IMR-90 (cell line): ENCODE measurements around the gene CYTH1. TPM values are rescaled to one million over a fixed set of nuclear protein-coding genes. Genes with fewer than 3 reads are reported as not detected.
"Not testable (repeated sequence)": the region's sequence is repeated elsewhere in the genome, so short reads cannot be mapped to it uniquely, and the experiment has no call there.

Source experiments
- ATAC-seq: fragments of 200-7000 bp; cut with Tn5 transposase; 2 replicates; pipeline ENCODE4 v1.9.1; 2020; ENCODE audit warnings: low read depth, mild to moderate bottlenecking, moderate library complexity
- BruUV-seq: library from RNA; stranded (reverse); fragments of 400-500 nt; replicated peaks from 2 replicates; lab custom pipeline; 2021; lab: Mats Ljungman, UMichigan
- CTCF ChIA-PET: fragments of 300-600 bp; formaldehyde crosslinking; extraction: SDS; loops from one replicate; lab custom pipeline; 2021; ENCODE audit warnings: antibody characterized with exemption; lab: Yijun Ruan, JAX
- POLR2A ChIA-PET: fragments of 300-600 bp; sonication (Branson Sonifier 250); formaldehyde crosslinking; loops from one replicate; lab custom pipeline; 2022; ENCODE audit warnings: antibody characterized with exemption; ENCODE audit not compliant: unreplicated experiment; lab: Charles Lee
- DNase-seq: peaks from one replicate; pipeline ENCODE4 v3.0.0; 2013
- H2AFZ ChIP-seq: replicated peaks from 2 replicates; pipeline ENCODE3; 2013; ENCODE audit warnings: low read length, mild to moderate bottlenecking; ENCODE audit not compliant: poor library complexity
- H2AK5ac ChIP-seq: 2 replicates; pipeline ENCODE4 v1.6.1; 2013; ENCODE audit warnings: low read depth, low read length, inconsistent platforms
- H2AK9ac ChIP-seq: replicated peaks from 2 replicates; pipeline ENCODE3; 2013; ENCODE audit warnings: mild to moderate bottlenecking, low read depth, low read length, moderate library complexity; ENCODE audit not compliant: poor library complexity
- H2BK120ac ChIP-seq: 2 replicates; pipeline ENCODE4 v1.6.1; 2013; ENCODE audit warnings: low read depth, low read length, inconsistent platforms
- H2BK15ac ChIP-seq: 3 replicates; pipeline ENCODE4 v1.6.1; 2013; ENCODE audit warnings: low read depth, low read length, inconsistent platforms
- H2BK20ac ChIP-seq: 2 replicates; pipeline ENCODE4 v1.6.1; 2013; ENCODE audit warnings: low read depth, mild to moderate bottlenecking, inconsistent platforms, low read length, moderate library complexity
- H2BK5ac ChIP-seq: 2 replicates; pipeline ENCODE4 v1.6.1; 2013; ENCODE audit warnings: mild to moderate bottlenecking, low read depth, low read length, inconsistent platforms; ENCODE audit not compliant: poor library complexity, severe bottlenecking
- H3K14ac ChIP-seq: replicated peaks from 2 replicates; pipeline ENCODE4 v1.6.1; 2013; ENCODE audit warnings: low read depth, low read length, inconsistent platforms
- H3K18ac ChIP-seq: 2 replicates; pipeline ENCODE4 v1.6.1; 2013; ENCODE audit warnings: low read depth, low read length, control low read depth
- H3K23ac ChIP-seq: 2 replicates; pipeline ENCODE4 v1.6.1; 2013; ENCODE audit warnings: low read depth, low read length, inconsistent platforms
- H3K27ac ChIP-seq: 2 replicates; pipeline ENCODE4 v1.5.1; 2013; ENCODE audit warnings: mild to moderate bottlenecking, control low read depth, low read length; ENCODE audit not compliant: insufficient read depth
- H3K27me3 ChIP-seq: 2 replicates; pipeline ENCODE4 v1.6.1; 2013; ENCODE audit warnings: low read length; ENCODE audit not compliant: control insufficient read depth, insufficient read depth
- H3K36me3 ChIP-seq: 2 replicates; pipeline ENCODE4 v1.6.1; 2013; ENCODE audit warnings: low read length, mixed read lengths; ENCODE audit not compliant: control insufficient read depth, insufficient read depth
- H3K4ac ChIP-seq: 2 replicates; pipeline ENCODE4 v1.6.1; 2013; ENCODE audit warnings: low read depth, low read length, inconsistent platforms
- H3K4me1 ChIP-seq: 2 replicates; pipeline ENCODE4 v1.6.1; 2013; ENCODE audit warnings: low read length, mixed read lengths; ENCODE audit not compliant: control insufficient read depth, insufficient read depth
- H3K4me2 ChIP-seq: 2 replicates; pipeline ENCODE4 v1.6.1; 2013; ENCODE audit warnings: low read depth, mild to moderate bottlenecking, control low read depth, low read length, moderate library complexity
- H3K4me3 ChIP-seq: 2 replicates; pipeline ENCODE4 v1.5.1; 2013; ENCODE audit warnings: low read depth, mild to moderate bottlenecking, control low read depth, low read length, moderate library complexity; ENCODE audit not compliant: insufficient read depth
- H3K56ac ChIP-seq: 2 replicates; pipeline ENCODE4 v1.6.1; 2013; ENCODE audit warnings: low read length, inconsistent platforms; ENCODE audit not compliant: insufficient read depth; ENCODE audit errors: extremely low read depth
- H3K79me1 ChIP-seq, 2 experiments: 2 replicates each; pipeline ENCODE4 v1.6.1; 2013; ENCODE audit warnings: low read length in 2 of 2, inconsistent platforms in 1 of 2, low read depth in 1 of 2
- H3K9ac ChIP-seq: 2 replicates; pipeline ENCODE4 v1.6.1; 2013; ENCODE audit warnings: low read depth, low read length, control low read depth
- H3K9me1 ChIP-seq: 2 replicates; pipeline ENCODE4 v1.6.1; 2013; ENCODE audit warnings: low read length, inconsistent platforms; ENCODE audit not compliant: insufficient read depth
- H3K9me3 ChIP-seq: 2 replicates; pipeline ENCODE4 v1.6.1; 2013; ENCODE audit warnings: low read length; ENCODE audit not compliant: control insufficient read depth, insufficient read depth
- H4K20me1 ChIP-seq: 2 replicates; pipeline ENCODE4 v1.6.1; 2013; ENCODE audit warnings: low read length, inconsistent platforms; ENCODE audit not compliant: insufficient read depth
- H4K5ac ChIP-seq: 2 replicates; pipeline ENCODE4 v1.6.1; 2013; ENCODE audit warnings: mild to moderate bottlenecking, low read depth, low read length, control low read depth
- H4K8ac ChIP-seq, 2 experiments: 2 replicates each; pipeline ENCODE4 v1.6.1; 2013; ENCODE audit warnings: low read depth in 2 of 2, low read length in 2 of 2, control low read depth in 1 of 2, inconsistent platforms in 1 of 2
- H4K91ac ChIP-seq: 2 replicates; pipeline ENCODE4 v1.6.1; 2013; ENCODE audit warnings: low read depth, low read length, inconsistent platforms; ENCODE audit not compliant: insufficient read depth
- CHD1 ChIP-seq: IDR thresholded peaks from 2 replicates; pipeline ENCODE4 v1.6.1; 2012; ENCODE audit warnings: low read depth, low read length, improper control_type of control experiment
- CTCF ChIP-seq: conservative IDR thresholded peaks from 2 replicates; pipeline ENCODE4 v1.5.1; 2012; ENCODE audit warnings: mild to moderate bottlenecking, low read depth, low read length, improper control_type of control experiment
- MAFK ChIP-seq: IDR thresholded peaks from 2 replicates; pipeline ENCODE4 v1.6.1; 2012; ENCODE audit warnings: low read depth, low read length, improper control_type of control experiment
- MXI1 ChIP-seq: IDR thresholded peaks from 2 replicates; pipeline ENCODE4 v1.6.1; 2012; ENCODE audit warnings: low read depth, mild to moderate bottlenecking, low read length, moderate library complexity, borderline replicate concordance
- NFE2L2 ChIP-seq: fragments of 150-350 bp; IDR thresholded peaks from 2 replicates; pipeline ENCODE4 v1.6.1; 2016; ENCODE audit warnings: low read depth, mild to moderate bottlenecking, low read length
- SMC3 ChIP-seq: fragments of 150-350 bp; IDR thresholded peaks from 2 replicates; pipeline ENCODE4 v1.6.1; 2016; ENCODE audit warnings: low read depth, mild to moderate bottlenecking, antibody characterized with exemption, low read length, moderate library complexity
- WGBS, 2 experiments: methylation state at CpG; one replicate each; pipeline versions ENCODE4 v1.1.5 to v1.1.7; 2013; ENCODE audit warnings: missing lambda C conversion rate in 2 of 2; ENCODE audit not compliant: insufficient read length in 1 of 2; ENCODE audit errors: extremely low coverage in 2 of 2; 5-methylcytosine and 5-hydroxymethylcytosine counted together
- dilution Hi-C: fragments of 300-500 bp; cut with HindIII; formaldehyde crosslinking; loops from one replicate; pipeline ENCODE4 v1.14.3; 2018; ENCODE audit warnings: low sequenced_read_pairs; ENCODE audit not compliant: unreplicated experiment
- in situ Hi-C: fragments of 300-500 bp; cut with MboI; formaldehyde crosslinking; loops from 3 replicates; pipeline ENCODE4 v1.14.3; 2019; ENCODE audit warnings: low sequenced_read_pairs, inconsistent platforms, mixed read lengths
- intact Hi-C: fragments of 100-400 bp; cut with micrococcal nuclease; formaldehyde crosslinking; loops from 2 replicates; pipeline ENCODE4 v1.10.0; 2022
- polyA plus RNA-seq, 3 experiments: library from polyadenylated mRNA; depleted of rRNA; stranded (reverse); fragments of >200 nt; gene quantifications; 2 replicates each; pipeline ENCODE4 v1.2.3, GENCODE V29; 2012; ENCODE audit warnings: low replicate concordance in 1 of 3
- total RNA-seq: library from RNA; depleted of rRNA; stranded (reverse); fragments of >200 nt; gene quantifications from 2 replicates; pipeline ENCODE4 v1.2.3, GENCODE V29; 2012

Gene CYTH1
- total and polyA plus RNA-seq, 2 of the 4 experiments (the other 2 are of a cell fraction), result 7.9 to 12.4 TPM

- Histone ChIP-seq H2BK15ac (no peak overlapping the region), H3K27me3 (no peaks in the 10 kb centered on the region), H2BK120ac (no peak overlapping the region), H3K4ac (peak overlapping the region; percentile 65; the same call in 1 of the 2 replicates), H3K14ac (no peak overlapping the region), H3K18ac (no peak overlapping the region), H3K23ac (peak overlapping the region; percentile 34; the same call in 1 of the 2 replicates), H2BK5ac (no peak overlapping the region), H3K9me3 (no peaks in the 10 kb centered on the region), H3K4me2 (no peak overlapping the region), H4K20me1 (peaks cover 15% of the 10 kb centered on the region), H3K27ac (no peak overlapping the region), H3K4me3 (no peak overlapping the region), H4K8ac (no peak overlapping the region; a peak in 1 of 4 replicates), H3K9me1 (peaks cover 8% of the 10 kb centered on the region), H2AK5ac (no peak overlapping the region), H2AK9ac (no peak overlapping the region), H2AFZ (peak overlapping the region; percentile 46), H4K5ac (no peak overlapping the region), H3K79me1 (peaks cover 27 to 41% of the 10 kb centered on the region in 2 experiments), H3K4me1 (peaks cover under 1% of the 10 kb centered on the region; the same call in 1 of the 2 replicates), H4K91ac (no peak overlapping the region), H2BK20ac (no peak overlapping the region), H3K36me3 (no peaks in the 10 kb centered on the region), H3K9ac (no peak overlapping the region; the same call in 1 of the 2 replicates), H3K56ac (no peak overlapping the region)
- CTCF ChIA-PET, result no interaction called here
- WGBS, 2 experiments, result 100% methylated on average over 1 of the region's 3 CpGs; no CpG with 5 or more reads in 1 of the 2 experiments
- intact Hi-C loops, result no loop called here
- ATAC-seq, result no peak
- in situ Hi-C loops, result no loop called here
- TF ChIP-seq SMC3 (no peak), NFE2L2 (no peak), MXI1 (no peak), CHD1 (no peak), MAFK (no peak), CTCF (no peak)
- no peak for DNase-seq
- POLR2A ChIA-PET, result no interaction called here
- BruUV-seq, result no TSS peak
- dilution Hi-C loops, result no loop called here
Measured at GRCh38 chr17:78779850-78780249, 2.2 kb downstream of the CYTH1 start.

DNA sequence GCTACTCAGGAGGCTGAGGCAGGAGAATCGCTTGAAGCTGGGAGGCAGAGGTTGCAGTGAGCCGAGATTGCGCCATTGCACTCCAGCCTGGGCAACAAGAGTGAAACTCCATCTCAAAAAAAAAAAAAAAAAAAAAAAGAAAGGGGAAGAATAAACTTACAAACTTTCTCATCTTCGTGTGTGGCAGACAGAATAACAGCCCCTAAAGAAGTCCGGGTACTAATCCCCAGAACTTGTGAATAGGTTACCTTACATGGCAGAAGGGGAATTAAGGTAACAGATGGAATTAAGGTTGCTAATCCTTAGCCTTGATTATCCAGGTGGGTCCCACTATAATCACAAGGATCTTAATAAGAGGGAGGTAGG, 2.8 kb downstream of the CYTH1 start:
- intact Hi-C loops, result not testable (repeated sequence)

More for the DNA sequence above, 2.8 kb downstream of the CYTH1 start:
- H3K4me1 ChIP-seq, H3K27me3 ChIP-seq, H3K9me1 ChIP-seq, H2BK120ac ChIP-seq, H2AK9ac ChIP-seq, H3K9me3 ChIP-seq, H3K27ac ChIP-seq, H4K8ac ChIP-seq, H3K14ac ChIP-seq, H4K5ac ChIP-seq, H2BK5ac ChIP-seq, in situ Hi-C loops, CTCF ChIA-PET, POLR2A ChIA-PET, dilution Hi-C loops, H3K4ac ChIP-seq, H3K4me2 ChIP-seq, H3K56ac ChIP-seq, H2AFZ ChIP-seq, H3K4me3 ChIP-seq, H2AK5ac ChIP-seq, DNase-seq, H4K91ac ChIP-seq, H3K36me3 ChIP-seq, H3K18ac ChIP-seq, ATAC-seq, H2BK20ac ChIP-seq, BruUV-seq, H3K9ac ChIP-seq, H2BK15ac ChIP-seq: not testable (repeated sequence)
- Histone ChIP-seq H4K20me1 (peaks cover 20% of the 10 kb centered on the region), H3K23ac (0 out of 2 replicates have a peak overlapping the region, but pooled peaks have one; percentile 5), H3K79me1 (peaks cover 32 to 47% of the 10 kb centered on the region in 2 experiments)
- WGBS, 2 experiments, result no CpG with 5 or more reads among the region's 5 CpGs
